OCI-M2 (cell line): Measurements from ENCODE around the gene OR52N1.

Experiments
- DNase-seq: peaks from one replicate; lab custom pipeline; 2025; ENCODE audit not compliant: unreplicated experiment; lab: John Stamatoyannopoulos, UW

OR52N1 gene

GRCh38 chr11:5791165-5791564 lies at the start of gene OR52N1:
OR52N1 (minus strand) TSS chr11:5791265; CDS start chr11:5788816, 2,449 bp downstream.
- no peak for DNase-seq

- no peak for DNase-seq
Observed at GRCh38 chr11:5837695-5838094, 46.6 kb upstream of the OR52N1 start.

- DNase-seq = no peak
Observed at GRCh38 chr11:5833446-5833845, 42.4 kb upstream of the OR52N1 start.

GRCh38 chr11:5831196-5831829 lies 40.2 kb upstream of the OR52N1 start:
- no peak for DNase-seq

GRCh38 chr11:5818245-5818886 lies 27.3 kb upstream of the OR52N1 start:
- no peak for DNase-seq

GRCh38 chr11:5815534-5815933 lies 24.5 kb upstream of the OR52N1 start:
- DNase-seq = no peak

GRCh38 chr11:5809905-5810795 lies 19.1 kb upstream of the OR52N1 start:
- DNase-seq = peak; percentile 43

- no peak for DNase-seq
Observed at GRCh38 chr11:5809122-5809519, 18.1 kb upstream of the OR52N1 start.

GRCh38 chr11:5808500-5809121 lies 17.5 kb upstream of the OR52N1 start, which contains the start of gene OR52N2:
OR52N2 (plus strand) TSS chr11:5808924; CDS start chr11:5820336, 11,412 bp downstream.
- DNase-seq = peak; percentile 37

GRCh38 chr11:5807580-5807979 lies 16.5 kb upstream of the OR52N1 start:
- no peak for DNase-seq

GRCh38 chr11:5803982-5804381 lies 12.9 kb upstream of the OR52N1 start:
- no peak for DNase-seq

- DNase-seq = no peak
Observed at GRCh38 chr11:5796541-5796940, 5.5 kb upstream of the OR52N1 start.

- DNase-seq = no peak
Observed at GRCh38 chr11:5783255-5783654, 7.8 kb downstream of the OR52N1 start, which contains the start of gene OR52N5. OR52N5 (minus strand) TSS chr11:5783355; CDS start chr11:5778634, 4,721 bp downstream.

GRCh38 chr11:5767056-5767455 lies 24.0 kb downstream of the OR52N1 start:
- no peak for DNase-seq

- DNase-seq = no peak
Observed at GRCh38 chr11:5753943-5754342, 37.1 kb downstream of the OR52N1 start, which contains the start of gene OR52N4. OR52N4 (plus strand) TSS chr11:5754243; CDS start chr11:5754741, 498 bp downstream.

GRCh38 chr11:5749836-5750235 lies 41.2 kb downstream of the OR52N1 start:
- DNase-seq = no peak

- DNase-seq = no peak
Observed at GRCh38 chr11:5746614-5747013, 44.5 kb downstream of the OR52N1 start.

- DNase-seq = no peak
Observed at GRCh38 chr11:5738431-5738830, 52.6 kb downstream of the OR52N1 start.

GRCh38 chr11:5737670-5738392 lies 53.2 kb downstream of the OR52N1 start:
- no peak for DNase-seq

GRCh38 chr11:5737091-5737490 lies 54.0 kb downstream of the OR52N1 start:
- no peak for DNase-seq
